Measurements from ENCODE around the gene LTB. TPM values are rescaled to one million over a fixed set of nuclear protein-coding genes. Genes with fewer than 3 reads are reported as not detected.
A peak's percentile ranks its signal among the peaks of the same experiment; 100 is the strongest.
"Not testable (repeated sequence)": the region's sequence is repeated elsewhere in the genome, so short reads cannot be mapped to it uniquely, and the experiment has no call there.

The LTB gene
- total RNA-seq, 1 donor from 2014 or later: 11.8 TPM

GRCh38 chr6:31609519-31610406 lies 27.5 kb upstream of the LTB start:
- DNase-seq (ENCODE audit: low read depth in 2 of 2): no peak

GRCh38 chr6:31607317-31607716 lies 25.1 kb upstream of the LTB start:
- no peak for DNase-seq (ENCODE audit: low read depth in 2 of 2)

GRCh38 chr6:31597006-31597405 lies 14.8 kb upstream of the LTB start:
- peak; percentile 48 to 63 for DNase-seq (ENCODE audit: low read depth in 2 of 2)

- DNase-seq (ENCODE audit: low read depth in 2 of 2): no peak
Observed at GRCh38 chr6:31592396-31592771, 10.2 kb upstream of the LTB start.

GRCh38 chr6:31590691-31591090 lies 8.5 kb upstream of the LTB start:
- DNase-seq (ENCODE audit: low read depth in 2 of 2): not testable (repeated sequence)

GRCh38 chr6:31588871-31589650 lies 6.8 kb upstream of the LTB start:
- no peak for DNase-seq (ENCODE audit: low read depth in 2 of 2)

GRCh38 chr6:31587791-31588777 lies 5.9 kb upstream of the LTB start:
- no peak for DNase-seq (ENCODE audit: low read depth in 2 of 2)

GRCh38 chr6:31586599-31587281 lies 4.5 kb upstream of the LTB start:
- DNase-seq (ENCODE audit: low read depth in 2 of 2): no peak

GRCh38 chr6:31586008-31586407 lies 3.8 kb upstream of the LTB start, which contains the start of gene LST1:
LST1 (plus strand) TSS chr6:31586277; CDS start chr6:31587300, 1,023 bp downstream.
- DNase-seq (ENCODE audit: low read depth in 2 of 2): no peak

GRCh38 chr6:31585491-31585890 lies 3.3 kb upstream of the LTB start:
- DNase-seq (ENCODE audit: low read depth in 2 of 2): peak in 1 of 2 donors; percentile 39

- DNase-seq (ENCODE audit: low read depth in 2 of 2): peak in 1 of 2 donors; percentile 16
Observed at GRCh38 chr6:31581434-31582229, 592 bp downstream of the LTB start.

- DNase-seq (ENCODE audit: low read depth in 2 of 2): peak in 1 of 2 donors; percentile 88
Observed at GRCh38 chr6:31580807-31581433, 1.3 kb downstream of the LTB start.

- no peak for DNase-seq (ENCODE audit: low read depth in 2 of 2)
Observed at GRCh38 chr6:31580438-31580740, 1.8 kb downstream of the LTB start.

- no peak for DNase-seq (ENCODE audit: low read depth in 2 of 2)
Observed at GRCh38 chr6:31579546-31580437, 2.4 kb downstream of the LTB start.

- no peak for DNase-seq (ENCODE audit: low read depth in 2 of 2)
Observed at GRCh38 chr6:31579119-31579505, 3.1 kb downstream of the LTB start.

- peak in 1 of 2 donors; percentile 52 for DNase-seq (ENCODE audit: low read depth in 2 of 2)
Observed at GRCh38 chr6:31578184-31579118, 3.8 kb downstream of the LTB start.

- no peak for DNase-seq (ENCODE audit: low read depth in 2 of 2)
Observed at GRCh38 chr6:31577579-31577966, 4.7 kb downstream of the LTB start.

All from dermis microvascular lymphatic vessel endothelial cell (primary cell).